Astrocyte (in vitro differentiated cells and primary cell): ENCODE data around the gene RNF214. TPM values are rescaled to one million over a fixed set of nuclear protein-coding genes. Genes with fewer than 3 reads are reported as not detected.

Experiments
- DNase-seq: peaks from one replicate; pipeline ENCODE4 v3.0.0-alpha.2; 2010; ENCODE audit warnings: low read depth
- FAIRE-seq: peaks from 2 replicates; lab custom pipeline; 2011; peaks lifted over from hg19 to GRCh38; lab: Jason Lieb, UNC
- H2AFZ ChIP-seq: 2 replicates; pipeline ENCODE4 v1.6.0; 2012; ENCODE audit warnings: low read depth, low read length, inconsistent platforms
- H3K27ac ChIP-seq: 2 replicates; pipeline ENCODE4 v1.5.1; 2011; ENCODE audit warnings: low read depth, low read length, inconsistent platforms
- H3K27me3 ChIP-seq: 2 replicates; pipeline ENCODE4 v1.6.0; 2011; ENCODE audit warnings: low read length, inconsistent platforms; ENCODE audit not compliant: insufficient read depth
- H3K36me3 ChIP-seq: 2 replicates; pipeline ENCODE4 v1.5.1; 2011; ENCODE audit warnings: low read length, inconsistent platforms; ENCODE audit not compliant: insufficient read depth
- H3K4me1 ChIP-seq: 2 replicates; pipeline ENCODE4 v1.5.1; 2011; ENCODE audit warnings: low read length, inconsistent platforms; ENCODE audit not compliant: insufficient read depth
- H3K4me2 ChIP-seq: 2 replicates; pipeline ENCODE4 v1.6.0; 2012; ENCODE audit warnings: low read length, inconsistent platforms
- H3K4me3 ChIP-seq: 2 replicates; pipeline ENCODE4 v1.5.1; 2011; ENCODE audit warnings: low read depth, mild to moderate bottlenecking, low read length, inconsistent platforms; ENCODE audit not compliant: insufficient read depth
- H3K79me2 ChIP-seq: 2 replicates; pipeline ENCODE4 v1.6.0; 2012; ENCODE audit warnings: mild to moderate bottlenecking, low read length, inconsistent platforms; ENCODE audit not compliant: insufficient read depth
- H3K9ac ChIP-seq: 2 replicates; pipeline ENCODE4 v1.6.0; 2012; ENCODE audit warnings: mild to moderate bottlenecking, low read length, inconsistent platforms
- H3K9me3 ChIP-seq: 2 replicates; pipeline ENCODE4 v1.5.1; 2012; ENCODE audit warnings: low read depth, mild to moderate bottlenecking, low read length, inconsistent platforms; ENCODE audit not compliant: insufficient read depth
- H4K20me1 ChIP-seq: 2 replicates; pipeline ENCODE4 v1.6.0; 2012; ENCODE audit warnings: low read length, inconsistent platforms; ENCODE audit not compliant: insufficient read depth
- H3K27ac Mint-ChIP-seq: one replicate; pipeline ENCODE4 v1.8.0; 2021; ENCODE audit warnings: mild to moderate bottlenecking, mixed read lengths; ENCODE audit not compliant: unreplicated experiment
- H3K27me3 Mint-ChIP-seq: one replicate; pipeline ENCODE4 v1.8.0; 2021; ENCODE audit warnings: low read depth, mixed read lengths; ENCODE audit not compliant: unreplicated experiment
- H3K36me3 Mint-ChIP-seq: one replicate; pipeline ENCODE4 v1.8.0; 2021; ENCODE audit warnings: low read depth, mixed read lengths; ENCODE audit not compliant: unreplicated experiment
- H3K4me1 Mint-ChIP-seq: one replicate; pipeline ENCODE4 v1.8.0; 2021; ENCODE audit warnings: low read depth, mixed read lengths; ENCODE audit not compliant: unreplicated experiment
- H3K4me3 Mint-ChIP-seq: one replicate; pipeline ENCODE4 v1.8.0; 2021; ENCODE audit warnings: mild to moderate bottlenecking, moderate library complexity, mixed read lengths; ENCODE audit not compliant: unreplicated experiment
- H3K9me3 Mint-ChIP-seq: one replicate; pipeline ENCODE4 v1.8.0; 2021; ENCODE audit warnings: mild to moderate bottlenecking, mixed read lengths; ENCODE audit not compliant: unreplicated experiment
- CTCF ChIP-seq: IDR thresholded peaks from 2 replicates; pipeline ENCODE4 v1.5.1; 2011; ENCODE audit warnings: low read depth, mild to moderate bottlenecking, inconsistent platforms, low read length, moderate library complexity; ENCODE audit not compliant: insufficient read depth
- EZH2 ChIP-seq: IDR thresholded peaks from 2 replicates; pipeline ENCODE4 v1.6.1; 2012; ENCODE audit warnings: mild to moderate bottlenecking, low read length, inconsistent platforms; ENCODE audit not compliant: insufficient read depth
- total RNA-seq: library from RNA; stranded (reverse); gene quantifications from 2 replicates; pipeline ENCODE4 v1.2.1, GENCODE V29; 2021

RNF214 gene
- total RNA-seq, 1 donor from 2014 or later, result 23.6 TPM

- no peak for FAIRE-seq
- peak overlapping the region; percentile 41 for H3K27ac Mint-ChIP-seq
Measured at GRCh38 chr11:117187428-117187798, 45.1 kb upstream of the RNF214 start.

GRCh38 chr11:117187799-117188481 is 44.5 kb upstream of the RNF214 start:
- Mint-ChIP-seq H3K4me3 (no peak overlapping the region), H3K36me3 (peaks cover 37% of the 10 kb centered on the region), H3K27me3 (no peaks in the 10 kb centered on the region), H3K27ac (no peak overlapping the region), H3K9me3 (no peaks in the 10 kb centered on the region), H3K4me1 (peaks cover 3% of the 10 kb centered on the region)
- Histone ChIP-seq H3K9me3 (no peaks in the 10 kb centered on the region), H3K79me2 (no peaks in the 10 kb centered on the region), H3K4me3 (no peak overlapping the region), H3K27ac (no peak overlapping the region), H3K4me2 (no peak overlapping the region), H3K36me3 (peaks cover 16% of the 10 kb centered on the region), H3K9ac (no peak overlapping the region), H3K4me1 (no peaks in the 10 kb centered on the region), H3K27me3 (no peaks in the 10 kb centered on the region), H4K20me1 (no peaks in the 10 kb centered on the region), H2AFZ (no peak overlapping the region)
- no peak for DNase-seq
- TF ChIP-seq EZH2 (no peak), CTCF (no peak)
- no peak for FAIRE-seq

More at GRCh38 chr11:117187428-117187798, 45.1 kb upstream of the RNF214 start:
- no peak overlapping the region for H2AFZ ChIP-seq
- no peaks in the 10 kb centered on the region for H4K20me1 ChIP-seq
- H3K79me2 ChIP-seq, result no peaks in the 10 kb centered on the region
- H3K27me3 ChIP-seq, result no peaks in the 10 kb centered on the region
- Mint-ChIP-seq H3K36me3 (peaks cover 34% of the 10 kb centered on the region), H3K9me3 (no peaks in the 10 kb centered on the region), H3K4me3 (peak overlapping the region; percentile 20), H3K27me3 (no peaks in the 10 kb centered on the region), H3K4me1 (peaks cover 3% of the 10 kb centered on the region)
- DNase-seq, result no peak
- no peaks in the 10 kb centered on the region for H3K4me1 ChIP-seq
- no peak overlapping the region for H3K4me3 ChIP-seq
- H3K27ac ChIP-seq, result no peak overlapping the region
- TF ChIP-seq CTCF (no peak), EZH2 (no peak)
- H3K9me3 ChIP-seq, result no peaks in the 10 kb centered on the region
- no peak overlapping the region for H3K4me2 ChIP-seq
- H3K36me3 ChIP-seq, result peaks cover 14% of the 10 kb centered on the region
- H3K9ac ChIP-seq, result no peak overlapping the region

DNA sequence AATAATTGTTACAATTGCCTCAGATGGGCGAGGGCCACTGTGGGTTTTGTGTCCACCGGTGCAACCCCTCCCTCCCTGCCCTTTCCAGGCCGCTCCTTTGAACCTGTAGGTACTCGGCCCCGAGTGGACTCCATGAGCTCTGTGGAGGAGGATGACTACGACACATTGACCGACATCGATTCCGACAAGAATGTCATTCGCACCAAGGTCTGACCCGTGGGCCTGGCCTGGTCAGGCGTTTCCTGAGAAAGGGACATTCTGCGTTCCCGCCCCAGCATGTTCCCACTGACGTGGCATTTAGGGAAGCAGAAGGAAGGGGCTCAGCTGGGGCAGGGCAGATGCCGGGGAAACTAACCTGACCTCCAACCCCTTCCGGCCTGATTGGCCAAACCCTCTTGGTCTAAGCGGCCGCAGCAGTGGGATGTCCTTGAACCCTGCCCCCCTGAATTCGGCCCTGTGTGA is 43.8 kb upstream of the RNF214 start:
- no peaks in the 10 kb centered on the region for H3K27me3 Mint-ChIP-seq
- no peak for DNase-seq
- no peak overlapping the region for H3K27ac ChIP-seq
- H3K9ac ChIP-seq, result no peak overlapping the region
- FAIRE-seq, result no peak
- TF ChIP-seq EZH2, result no peak
- TF ChIP-seq CTCF, result no peak
- no peak overlapping the region for H2AFZ ChIP-seq
- no peaks in the 10 kb centered on the region for H3K9me3 Mint-ChIP-seq
- H3K27ac Mint-ChIP-seq, result no peak overlapping the region
- H3K4me3 ChIP-seq, result no peak overlapping the region
- no peaks in the 10 kb centered on the region for H3K79me2 ChIP-seq
- no peaks in the 10 kb centered on the region for H3K4me1 ChIP-seq
- no peak overlapping the region for H3K4me2 ChIP-seq
- H3K4me1 Mint-ChIP-seq, result peaks cover 3% of the 10 kb centered on the region
- H3K9me3 ChIP-seq, result no peaks in the 10 kb centered on the region
- peaks cover 40% of the 10 kb centered on the region for H3K36me3 Mint-ChIP-seq
- H3K27me3 ChIP-seq, result no peaks in the 10 kb centered on the region
- H3K36me3 ChIP-seq, result peaks cover 17% of the 10 kb centered on the region
- no peak overlapping the region for H3K4me3 Mint-ChIP-seq
- H4K20me1 ChIP-seq, result no peaks in the 10 kb centered on the region
